Kidney capillary endothelial cell (primary cell): ENCODE measurements around the gene REEP2.
"Not testable (repeated sequence)": the region's sequence is repeated elsewhere in the genome, so short reads cannot be mapped to it uniquely, and the experiment has no call there.

Experiments
- DNase-seq: peaks from one replicate; pipeline ENCODE4 v3.0.0-alpha.2; 2018; ENCODE audit warnings: low spot score

Gene REEP2

GRCh38 chr5:138438724-138439476 lies at the start of gene REEP2:
Gene REEP2 (plus strand): TSS chr5:138439057. CDS start chr5:138439209, 152 bp downstream.
- peak; percentile 36 for DNase-seq

- DNase-seq: no peak
Measured at GRCh38 chr5:138389332-138389731, 49.5 kb upstream of the REEP2 start.

- not testable (repeated sequence) for DNase-seq
Measured at GRCh38 chr5:138389911-138390310, 48.9 kb upstream of the REEP2 start.

- DNase-seq: no peak
Measured at GRCh38 chr5:138391859-138392386, 46.9 kb upstream of the REEP2 start.

- DNase-seq: no peak
Measured at GRCh38 chr5:138402640-138403039, 36.2 kb upstream of the REEP2 start.

- DNase-seq: no peak
Measured at GRCh38 chr5:138408023-138408422, 30.8 kb upstream of the REEP2 start.

- not testable (repeated sequence) for DNase-seq
Measured at GRCh38 chr5:138410996-138411640, 27.7 kb upstream of the REEP2 start.

GRCh38 chr5:138418444-138418843 lies 20.4 kb upstream of the REEP2 start:
- no peak for DNase-seq

- no peak for DNase-seq
Measured at GRCh38 chr5:138425079-138425478, 13.8 kb upstream of the REEP2 start.

- no peak for DNase-seq
Measured at GRCh38 chr5:138435943-138436342, 2.9 kb upstream of the REEP2 start.

- DNase-seq: no peak
Measured at GRCh38 chr5:138438003-138438723, 694 bp upstream of the REEP2 start.

GRCh38 chr5:138439477-138440158 lies 761 bp downstream of the REEP2 start:
- no peak for DNase-seq

GRCh38 chr5:138440159-138441073 lies 1.6 kb downstream of the REEP2 start:
- no peak for DNase-seq

GRCh38 chr5:138441221-138441620 lies 2.4 kb downstream of the REEP2 start:
- DNase-seq: no peak

GRCh38 chr5:138444078-138444773 lies 5.4 kb downstream of the REEP2 start:
- no peak for DNase-seq

- no peak for DNase-seq
Measured at GRCh38 chr5:138444774-138445546, 6.1 kb downstream of the REEP2 start.

GRCh38 chr5:138445547-138446271 lies 6.9 kb downstream of the REEP2 start:
- DNase-seq: no peak

GRCh38 chr5:138448070-138448469 lies 9.2 kb downstream of the REEP2 start:
- DNase-seq: no peak
